ENCODE results near the gene TMEM231.

Gene TMEM231

GRCh38 chr16:75567911-75568310 is 11.9 kb upstream of the TMEM231 start:
- no peak for DNase-seq (ENCODE audit: low spot score)
- in situ Hi-C loops (cut with MboI; ENCODE audit: low pct_unique_long_range_greater_than_20kb, low sequenced_read_pairs, unreplicated experiment) = no loop called here
- TF ChIP-seq, protein P1, sequence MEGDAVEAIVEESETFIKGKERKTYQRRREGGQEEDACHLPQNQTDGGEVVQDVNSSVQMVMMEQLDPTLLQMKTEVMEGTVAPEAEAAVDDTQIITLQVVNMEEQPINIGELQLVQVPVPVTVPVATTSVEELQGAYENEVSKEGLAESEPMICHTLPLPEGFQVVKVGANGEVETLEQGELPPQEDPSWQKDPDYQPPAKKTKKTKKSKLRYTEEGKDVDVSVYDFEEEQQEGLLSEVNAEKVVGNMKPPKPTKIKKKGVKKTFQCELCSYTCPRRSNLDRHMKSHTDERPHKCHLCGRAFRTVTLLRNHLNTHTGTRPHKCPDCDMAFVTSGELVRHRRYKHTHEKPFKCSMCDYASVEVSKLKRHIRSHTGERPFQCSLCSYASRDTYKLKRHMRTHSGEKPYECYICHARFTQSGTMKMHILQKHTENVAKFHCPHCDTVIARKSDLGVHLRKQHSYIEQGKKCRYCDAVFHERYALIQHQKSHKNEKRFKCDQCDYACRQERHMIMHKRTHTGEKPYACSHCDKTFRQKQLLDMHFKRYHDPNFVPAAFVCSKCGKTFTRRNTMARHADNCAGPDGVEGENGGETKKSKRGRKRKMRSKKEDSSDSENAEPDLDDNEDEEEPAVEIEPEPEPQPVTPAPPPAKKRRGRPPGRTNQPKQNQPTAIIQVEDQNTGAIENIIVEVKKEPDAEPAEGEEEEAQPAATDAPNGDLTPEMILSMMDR (IDR thresholded peaks at IDR 0.05; ENCODE audit: extremely low read depth, insufficient read depth, missing control alignments) = no peak

DNA sequence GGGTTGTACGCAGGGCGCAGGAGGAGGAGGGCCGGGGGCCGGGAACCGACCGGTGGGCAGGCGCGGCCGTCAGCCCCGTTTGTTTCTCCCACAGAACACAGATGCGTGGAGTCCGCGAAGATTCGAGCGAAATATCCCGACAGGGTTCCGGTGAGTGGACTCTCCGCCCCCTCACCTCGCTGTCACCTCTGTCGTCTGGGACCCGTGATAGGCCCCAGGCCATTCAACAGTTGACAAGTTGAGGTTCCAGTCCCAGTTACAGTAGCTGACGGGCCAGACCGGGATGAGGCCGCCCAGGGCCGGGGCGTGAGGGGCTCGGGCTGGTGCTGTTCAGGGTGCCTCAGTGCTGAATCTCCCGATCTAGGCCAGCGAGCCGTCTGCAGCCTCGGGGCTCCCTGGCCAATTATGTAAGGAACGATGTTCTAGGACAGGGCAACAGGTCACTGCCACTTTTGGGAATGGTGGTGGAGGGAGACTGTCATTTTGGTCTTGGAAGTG is 10.8 kb upstream of the TMEM231 start:
- TF ChIP-seq, protein P1 (IDR thresholded peaks at IDR 0.05; ENCODE audit: extremely low read depth, insufficient read depth, missing control alignments) = no peak
- DNase-seq (ENCODE audit: low spot score) = no peak
- in situ Hi-C loops (cut with MboI; ENCODE audit: low pct_unique_long_range_greater_than_20kb, low sequenced_read_pairs, unreplicated experiment) = no loop called here

DNA sequence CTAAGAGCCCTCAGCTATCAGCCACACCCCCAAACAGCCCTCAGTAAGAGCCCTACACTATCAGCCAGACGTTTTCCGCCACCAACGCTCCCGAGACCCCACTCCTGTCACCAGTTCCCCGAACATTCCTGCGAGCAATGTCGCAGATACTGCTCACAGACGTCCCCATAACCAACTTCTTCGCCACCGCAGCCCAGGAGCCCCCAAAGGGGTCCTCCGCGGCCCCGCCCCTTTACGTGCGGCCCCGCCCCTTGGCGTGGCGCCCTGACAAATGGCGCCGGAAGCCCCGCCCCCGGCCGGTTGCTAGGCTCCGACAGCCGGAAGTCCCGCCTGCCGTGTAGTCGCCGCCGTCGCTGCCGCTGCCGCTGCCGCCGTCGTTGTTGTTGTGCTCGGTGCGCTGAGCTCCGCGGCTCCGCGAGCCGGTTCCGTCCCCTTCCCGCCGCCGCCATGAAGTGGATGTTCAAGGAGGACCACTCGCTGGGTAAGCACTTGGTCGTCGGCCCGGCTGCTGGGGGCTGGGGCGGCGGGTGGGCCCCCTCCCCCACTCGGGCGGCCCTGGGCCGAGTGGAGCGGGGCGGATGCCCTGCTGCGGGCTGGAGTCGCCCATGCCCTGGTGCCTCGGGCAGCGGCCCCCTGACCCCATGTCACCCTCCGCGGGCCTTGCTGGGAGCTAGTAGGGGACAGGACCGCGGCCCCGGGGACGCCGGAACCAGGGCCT is 10.1 kb upstream of the TMEM231 start, which contains the start of gene GABARAPL2:
Gene GABARAPL2 (plus strand): TSS at position 340 of the 718 bp plus-strand sequence. CDS start 108 bp downstream, at position 448.
- in situ Hi-C loops (cut with MboI; ENCODE audit: low pct_unique_long_range_greater_than_20kb, low sequenced_read_pairs, unreplicated experiment) = no loop called here
- TF ChIP-seq, protein P1 (IDR thresholded peaks at IDR 0.05; ENCODE audit: extremely low read depth, insufficient read depth, missing control alignments) = no peak
- peak; percentile 91 for DNase-seq (ENCODE audit: low spot score)

DNA sequence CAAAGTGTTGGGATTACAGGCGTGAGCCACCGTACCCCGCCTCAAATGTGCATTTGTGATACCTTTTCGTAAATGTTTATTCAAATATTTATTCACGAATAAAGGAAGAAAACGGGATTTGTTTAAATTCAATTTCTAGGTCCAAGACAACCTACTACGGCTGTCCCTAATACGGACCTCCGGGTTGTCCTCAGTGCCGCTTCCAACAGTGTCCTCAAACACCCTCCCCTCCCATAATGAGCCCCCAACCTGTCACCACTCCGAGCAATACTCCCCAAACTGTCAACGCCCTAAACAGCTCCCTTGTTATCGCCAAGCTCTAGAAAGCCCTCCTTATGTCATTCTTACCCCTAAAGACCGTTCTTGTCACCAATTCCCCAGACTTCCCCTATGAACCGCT is 9.6 kb upstream of the TMEM231 start:
- in situ Hi-C loops (cut with MboI; ENCODE audit: low pct_unique_long_range_greater_than_20kb, low sequenced_read_pairs, unreplicated experiment) = no loop called here
- no peak for DNase-seq (ENCODE audit: low spot score)

DNA sequence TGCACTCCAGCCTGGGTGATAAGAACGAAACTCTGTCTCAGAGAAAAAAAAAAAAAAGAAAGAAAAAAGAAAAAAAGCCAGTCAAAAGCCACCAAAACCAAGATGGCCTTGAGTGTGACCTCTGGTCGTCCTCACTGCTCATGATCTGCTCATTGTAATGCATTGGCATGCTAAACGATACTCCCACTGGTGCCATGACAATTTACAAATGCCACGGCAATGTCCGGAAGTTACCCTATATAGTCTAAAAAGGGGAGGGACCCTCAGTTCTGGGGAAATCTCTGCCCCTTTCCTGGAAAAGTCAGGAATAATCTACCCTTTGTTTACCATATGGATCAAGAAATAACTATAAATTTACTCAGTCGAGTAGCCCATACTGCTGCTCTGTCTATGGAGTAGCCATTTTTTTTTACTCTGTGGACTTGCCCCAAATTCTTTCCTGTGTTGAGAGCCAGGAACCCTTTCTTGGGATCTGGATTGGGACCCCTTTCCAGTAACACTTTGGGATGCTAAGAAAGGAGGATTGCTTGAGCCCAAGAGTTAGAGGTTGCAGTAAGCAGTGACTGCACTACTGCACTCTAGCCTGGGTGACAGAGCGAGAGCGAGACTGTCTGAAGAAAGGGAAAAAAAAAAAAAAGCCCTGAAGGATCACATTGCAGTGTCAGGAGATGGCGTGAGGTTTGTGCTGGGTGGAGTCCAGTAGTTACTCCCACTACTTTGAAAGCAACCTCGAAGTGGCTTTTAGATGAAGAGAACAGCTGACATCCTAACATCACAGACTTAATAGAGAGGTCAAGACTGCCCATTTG is 3.7 kb upstream of the TMEM231 start:
- no peak for DNase-seq (ENCODE audit: low spot score)
- in situ Hi-C loops (cut with MboI; ENCODE audit: low pct_unique_long_range_greater_than_20kb, low sequenced_read_pairs, unreplicated experiment) = no loop called here
- TF ChIP-seq, protein P1 (IDR thresholded peaks at IDR 0.05; ENCODE audit: extremely low read depth, insufficient read depth, missing control alignments) = no peak

More for the DNA sequence above, 9.6 kb upstream of the TMEM231 start:
- TF ChIP-seq, protein P1 (IDR thresholded peaks at IDR 0.05; ENCODE audit: extremely low read depth, insufficient read depth, missing control alignments) = no peak

DNA sequence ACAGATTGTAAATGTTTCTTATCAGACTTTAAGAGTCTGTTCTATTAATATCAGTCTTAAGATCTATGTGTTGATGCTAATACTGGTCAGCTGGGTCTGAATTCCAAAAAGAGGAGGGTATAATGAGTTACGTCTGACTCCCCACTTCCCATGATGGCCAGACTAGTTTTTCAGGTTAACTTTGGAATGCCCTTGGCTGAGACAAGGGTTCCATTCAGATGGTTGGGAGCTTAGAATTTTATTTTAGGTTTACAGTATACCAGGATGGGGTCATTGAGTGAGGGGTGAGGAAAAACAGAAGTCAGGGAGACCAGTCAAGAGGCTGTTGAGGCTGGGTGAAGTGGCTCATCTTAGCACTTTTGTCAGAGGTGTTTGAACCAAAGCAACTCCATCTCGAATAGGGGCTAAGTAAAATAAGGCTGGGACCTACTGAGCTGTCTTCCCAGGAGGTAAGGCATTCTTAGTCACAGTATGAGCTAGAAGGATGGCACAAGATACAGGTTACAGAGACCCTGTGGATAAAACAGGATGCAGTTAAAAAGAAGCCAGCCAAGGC is 2.9 kb upstream of the TMEM231 start:
- DNase-seq (ENCODE audit: low spot score) = no peak
- in situ Hi-C loops (cut with MboI; ENCODE audit: low pct_unique_long_range_greater_than_20kb, low sequenced_read_pairs, unreplicated experiment) = no loop called here
- TF ChIP-seq, protein P1 (IDR thresholded peaks at IDR 0.05; ENCODE audit: extremely low read depth, insufficient read depth, missing control alignments) = no peak

Measured in GM13977 (cell line).